ENCODE measurements around the gene ALKBH6. TPM values are rescaled to one million over a fixed set of nuclear protein-coding genes. Genes with fewer than 3 reads are reported as not detected.
A peak's percentile ranks its signal among the peaks of the same experiment; 100 is the strongest.
"Not testable (repeated sequence)": the region's sequence is repeated elsewhere in the genome, so short reads cannot be mapped to it uniquely, and the experiment has no call there.

Gene ALKBH6
- total RNA-seq, 1 donor from 2014 or later, result 18.2 TPM

- no peak for DNase-seq (ENCODE audit: low read depth)
Measured at GRCh38 chr19:35993923-35994598, 20.0 kb downstream of the ALKBH6 start.

DNA sequence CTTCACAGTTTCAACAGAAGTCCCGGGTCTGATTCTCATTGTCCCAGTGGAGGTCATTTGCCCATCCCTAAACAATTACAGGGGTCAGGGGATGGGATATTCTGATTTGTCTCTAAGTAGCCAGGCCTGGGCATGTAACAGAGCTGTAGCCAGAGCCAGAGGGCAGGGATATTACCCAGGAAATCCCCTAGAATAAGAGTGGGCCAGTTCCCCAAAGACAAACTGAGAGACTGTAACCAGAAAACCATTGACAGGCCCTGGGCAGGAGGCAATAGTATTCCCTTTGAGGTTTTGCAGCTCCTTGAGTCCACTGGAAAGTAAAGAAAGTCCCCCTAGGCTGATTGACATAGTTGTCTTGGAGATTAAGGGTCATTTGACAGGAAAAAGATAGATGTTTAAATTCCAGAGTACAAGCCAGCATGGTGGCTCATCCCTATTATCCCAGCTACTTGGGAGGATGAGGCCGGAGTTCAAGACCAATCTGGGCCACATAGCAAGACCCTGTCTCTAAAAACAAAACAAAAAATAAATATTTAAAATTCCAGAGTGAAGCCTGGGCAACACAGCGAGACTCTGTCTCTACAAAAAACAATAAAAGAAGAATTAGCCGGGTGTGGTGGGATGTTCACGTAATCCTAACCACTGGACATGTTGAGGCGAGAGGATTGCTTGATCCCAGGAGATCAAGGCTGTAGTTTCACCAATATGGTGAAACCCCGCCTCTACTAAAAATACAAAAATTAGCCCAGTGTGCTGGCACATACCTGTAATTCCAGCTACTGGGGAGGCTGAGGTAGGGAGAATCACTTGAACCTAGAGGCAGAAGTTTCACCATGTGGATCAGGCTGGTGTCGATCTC lies 20.9 kb downstream of the ALKBH6 start:
- no peak for DNase-seq (ENCODE audit: low read depth)

DNA sequence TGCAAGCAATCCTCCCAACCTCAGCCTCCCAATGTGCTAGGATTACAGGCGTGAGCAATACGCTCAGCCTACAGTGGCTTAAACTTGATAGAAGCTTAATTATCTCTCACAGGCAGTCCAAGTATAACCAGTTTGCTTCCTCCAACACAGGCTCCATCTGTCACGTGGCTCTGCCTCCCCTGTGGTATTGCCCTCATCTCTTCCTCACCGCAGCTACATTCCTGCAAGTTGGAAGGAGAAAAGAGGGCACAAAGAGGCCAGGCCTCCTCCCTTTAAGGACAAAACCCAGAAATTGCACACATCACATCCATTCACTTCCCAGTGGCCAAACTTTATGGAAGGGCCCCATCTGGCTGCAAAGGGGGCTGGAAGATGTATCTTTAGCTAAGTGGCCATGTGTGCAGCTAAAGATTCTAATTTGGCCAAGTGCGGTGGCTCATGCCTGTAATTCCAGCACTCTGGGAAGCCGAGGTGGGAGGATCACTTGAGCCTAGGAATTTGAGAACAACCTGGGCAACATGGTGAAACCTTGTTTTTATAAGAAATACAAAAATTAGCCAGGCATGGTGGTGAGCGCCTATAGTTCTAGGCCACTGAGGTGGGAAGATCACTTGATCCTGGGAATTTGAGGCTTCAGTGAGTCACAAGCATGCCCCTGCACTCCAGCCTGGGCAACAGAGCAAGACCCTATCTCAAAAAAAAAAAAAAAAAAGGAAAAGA lies 22.1 kb downstream of the ALKBH6 start:
- DNase-seq (ENCODE audit: low read depth), result peak; percentile 34

GRCh38 chr19:35990771-35991730 lies 23.0 kb downstream of the ALKBH6 start:
- DNase-seq (ENCODE audit: low read depth), result no peak

GRCh38 chr19:35990156-35990555 lies 23.9 kb downstream of the ALKBH6 start:
- DNase-seq (ENCODE audit: low read depth), result no peak

GRCh38 chr19:35988824-35989223 lies 25.2 kb downstream of the ALKBH6 start:
- no peak for DNase-seq (ENCODE audit: low read depth)

DNA sequence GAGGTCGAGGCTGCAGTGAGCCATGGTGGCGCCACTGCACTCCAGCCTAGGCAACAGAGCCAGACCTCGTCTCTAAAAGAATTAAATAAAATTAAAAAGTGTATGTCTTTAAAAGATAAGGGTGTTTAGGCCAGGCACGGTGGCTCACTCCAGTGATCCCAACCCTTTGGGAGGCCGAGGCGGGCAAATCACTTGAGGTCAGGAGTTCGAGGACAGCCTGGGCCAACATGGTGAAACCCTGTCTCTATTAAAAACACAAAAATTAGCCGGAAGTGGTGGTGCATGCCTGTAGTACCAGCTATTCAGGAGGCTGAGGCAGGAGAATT lies 26.5 kb downstream of the ALKBH6 start:
- DNase-seq (ENCODE audit: low read depth), result no peak

DNA sequence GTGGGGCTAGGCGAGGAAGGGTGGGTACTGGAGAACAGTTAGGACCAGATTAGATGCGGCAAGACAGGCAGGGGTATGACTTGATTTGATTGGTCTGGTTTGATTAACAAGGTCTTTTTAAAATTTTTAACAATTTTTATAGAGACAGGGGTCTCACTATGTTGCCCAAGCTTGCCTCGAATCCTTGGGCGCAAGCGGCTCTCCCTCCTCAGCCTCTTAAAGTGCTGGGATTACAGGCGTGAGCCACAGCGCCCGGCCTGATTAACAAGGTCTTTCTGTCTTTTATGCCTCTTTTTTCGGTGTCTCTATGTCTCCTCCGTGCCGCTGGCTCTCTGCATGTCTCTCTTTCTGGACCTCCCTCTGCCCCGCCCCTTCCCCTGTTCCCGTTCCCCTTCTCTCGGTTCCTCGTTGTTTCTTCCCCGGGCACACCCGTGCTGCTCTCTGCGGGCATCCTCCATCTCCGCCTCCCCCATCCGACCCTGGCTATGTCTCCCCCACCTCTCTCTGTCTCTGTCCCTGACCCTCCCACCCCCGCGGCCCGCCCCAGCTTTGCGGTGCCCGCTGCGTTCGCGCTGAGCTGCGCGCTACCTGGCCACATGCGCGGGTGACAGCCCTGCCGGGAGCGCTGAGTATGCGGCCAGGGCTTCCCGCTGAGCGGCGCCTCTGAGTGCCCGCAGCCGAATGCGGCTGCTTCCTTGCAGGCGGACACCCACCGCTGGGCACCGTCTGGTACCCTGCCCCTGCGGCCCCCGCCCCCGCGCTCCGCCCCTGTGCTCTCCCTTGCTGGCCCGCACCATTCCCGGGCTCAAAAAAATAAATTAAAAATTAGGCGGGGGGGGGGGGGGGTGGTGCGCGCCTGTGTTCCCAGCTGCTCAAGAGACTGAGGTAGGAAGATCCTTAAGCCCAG lies 27.1 kb downstream of the ALKBH6 start:
- DNase-seq (ENCODE audit: low read depth), result no peak

GRCh38 chr19:35986111-35986510 lies 27.9 kb downstream of the ALKBH6 start:
- DNase-seq (ENCODE audit: low read depth), result no peak

DNA sequence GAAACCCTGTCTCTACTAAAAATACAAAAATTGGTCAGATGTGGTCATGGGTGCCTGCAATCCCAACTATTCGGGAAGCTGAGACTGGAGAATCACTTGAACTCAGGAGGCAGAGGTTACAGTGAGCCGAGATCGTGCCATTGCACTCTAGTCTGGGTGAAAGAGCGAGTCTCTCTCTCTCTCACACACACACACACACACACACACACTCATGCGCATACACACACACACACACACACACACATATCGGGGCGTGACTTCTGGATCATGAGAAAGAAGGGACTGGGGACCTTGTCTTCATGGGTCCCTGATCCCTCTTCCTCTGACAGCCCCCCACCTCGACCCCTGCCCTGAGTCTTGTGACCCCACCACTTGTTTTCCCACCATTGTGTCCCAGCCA lies 30.8 kb downstream of the ALKBH6 start:
- DNase-seq (ENCODE audit: low read depth), result no peak

GRCh38 chr19:35980997-35981396 lies 33.0 kb downstream of the ALKBH6 start:
- DNase-seq (ENCODE audit: low read depth), result not testable (repeated sequence)

DNA sequence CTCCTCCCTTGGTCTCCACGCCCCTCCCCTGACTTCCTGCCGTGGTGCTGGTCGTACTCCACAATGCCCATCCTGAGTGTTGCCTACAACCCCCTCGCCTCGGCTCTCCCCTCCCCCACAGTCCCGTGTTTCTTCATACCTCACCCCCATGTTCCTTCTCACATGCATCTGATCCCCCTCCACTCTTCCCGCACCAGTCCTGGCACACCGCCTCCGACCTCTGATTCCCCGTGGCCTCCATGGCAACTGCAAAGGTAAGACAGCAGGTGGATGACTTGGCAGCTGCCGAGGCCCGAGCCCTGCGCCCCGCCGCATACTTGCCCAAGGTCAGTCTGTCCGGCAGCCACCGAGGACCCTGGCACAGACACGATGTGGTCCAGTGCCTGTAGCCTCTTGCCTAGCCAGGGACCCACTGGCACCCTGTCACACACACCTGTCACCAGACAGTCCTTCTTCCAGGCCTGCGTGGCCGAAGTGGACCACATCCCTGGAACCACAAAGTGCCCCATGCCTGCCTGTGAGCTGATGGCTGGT lies 35.1 kb downstream of the ALKBH6 start:
- DNase-seq (ENCODE audit: low read depth), result no peak

GRCh38 chr19:35978271-35978670 lies 35.7 kb downstream of the ALKBH6 start:
- DNase-seq (ENCODE audit: low read depth), result no peak

DNA sequence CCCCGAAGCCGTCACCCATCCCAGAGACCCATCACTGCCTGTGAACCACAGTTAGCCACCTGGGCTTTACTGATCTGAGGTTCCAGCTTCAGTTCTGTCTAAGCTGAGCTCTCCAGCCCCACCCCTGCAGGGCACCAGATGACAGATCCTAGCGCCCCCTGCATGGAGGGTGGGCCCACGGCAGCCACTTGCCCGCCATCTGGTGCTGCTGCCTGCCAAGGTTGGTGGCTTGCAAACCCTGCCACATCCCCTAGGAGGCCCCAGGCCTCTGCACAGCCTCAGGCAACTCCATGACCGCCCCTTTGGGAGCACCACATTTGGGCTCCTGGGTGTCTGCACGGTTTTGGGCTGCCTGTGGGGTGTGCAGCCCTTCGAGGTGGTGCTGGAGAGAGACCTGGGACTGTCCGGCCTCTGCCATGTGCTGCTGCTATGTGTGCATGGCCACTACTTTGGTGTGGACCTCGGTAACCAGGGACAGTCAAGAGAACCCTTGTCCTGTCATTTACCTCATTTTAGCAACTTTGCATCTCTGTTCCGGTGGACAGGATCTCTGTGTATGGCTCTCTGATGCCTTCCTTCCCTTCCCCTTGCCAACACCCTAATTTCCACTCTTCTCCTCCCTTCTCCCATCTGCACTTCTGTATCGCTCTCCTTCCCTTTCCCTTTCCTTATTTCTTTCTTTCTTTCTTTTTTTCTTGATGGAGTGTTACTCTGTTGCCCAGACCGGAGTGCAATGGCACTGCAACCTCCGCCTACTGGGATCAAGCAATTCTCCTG lies 36.4 kb downstream of the ALKBH6 start:
- DNase-seq (ENCODE audit: low read depth), result no peak

GRCh38 chr19:35975608-35976214 lies 38.3 kb downstream of the ALKBH6 start:
- peak; percentile 48 for DNase-seq (ENCODE audit: low read depth)

DNA sequence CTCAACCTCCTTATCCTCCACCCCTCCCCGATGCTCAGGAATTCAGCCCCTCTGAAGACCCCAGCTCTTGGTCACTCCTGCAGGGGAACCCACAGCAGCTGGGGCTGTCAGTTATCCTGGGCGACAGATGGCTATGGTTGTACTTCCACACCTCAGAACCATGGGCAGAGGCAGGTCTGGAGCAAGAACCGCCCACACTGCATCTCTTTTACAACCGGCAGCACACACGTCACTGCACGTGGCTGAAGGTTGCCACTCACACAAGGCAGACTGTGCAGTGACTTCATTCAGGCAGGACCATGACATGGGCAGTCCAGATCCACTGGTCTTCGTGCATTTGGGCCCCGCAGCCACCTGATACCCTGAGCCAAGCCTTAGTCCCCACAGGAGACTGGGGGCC lies 40.5 kb downstream of the ALKBH6 start:
- DNase-seq (ENCODE audit: low read depth), result peak; percentile 29

GRCh38 chr19:35966771-35967170 lies 47.2 kb downstream of the ALKBH6 start:
- no peak for DNase-seq (ENCODE audit: low read depth)

GRCh38 chr19:35963514-35963913 lies 50.5 kb downstream of the ALKBH6 start:
- peak; percentile 74 for DNase-seq (ENCODE audit: low read depth)

All from myocyte (in vitro differentiated cells).